ENCODE measurements around the gene C20orf204. TPM values are rescaled to one million over a fixed set of nuclear protein-coding genes. Genes with fewer than 3 reads are reported as not detected.

Gene C20orf204
- total RNA-seq, 1 donor from 2014 or later = under 0.01 TPM

DNA sequence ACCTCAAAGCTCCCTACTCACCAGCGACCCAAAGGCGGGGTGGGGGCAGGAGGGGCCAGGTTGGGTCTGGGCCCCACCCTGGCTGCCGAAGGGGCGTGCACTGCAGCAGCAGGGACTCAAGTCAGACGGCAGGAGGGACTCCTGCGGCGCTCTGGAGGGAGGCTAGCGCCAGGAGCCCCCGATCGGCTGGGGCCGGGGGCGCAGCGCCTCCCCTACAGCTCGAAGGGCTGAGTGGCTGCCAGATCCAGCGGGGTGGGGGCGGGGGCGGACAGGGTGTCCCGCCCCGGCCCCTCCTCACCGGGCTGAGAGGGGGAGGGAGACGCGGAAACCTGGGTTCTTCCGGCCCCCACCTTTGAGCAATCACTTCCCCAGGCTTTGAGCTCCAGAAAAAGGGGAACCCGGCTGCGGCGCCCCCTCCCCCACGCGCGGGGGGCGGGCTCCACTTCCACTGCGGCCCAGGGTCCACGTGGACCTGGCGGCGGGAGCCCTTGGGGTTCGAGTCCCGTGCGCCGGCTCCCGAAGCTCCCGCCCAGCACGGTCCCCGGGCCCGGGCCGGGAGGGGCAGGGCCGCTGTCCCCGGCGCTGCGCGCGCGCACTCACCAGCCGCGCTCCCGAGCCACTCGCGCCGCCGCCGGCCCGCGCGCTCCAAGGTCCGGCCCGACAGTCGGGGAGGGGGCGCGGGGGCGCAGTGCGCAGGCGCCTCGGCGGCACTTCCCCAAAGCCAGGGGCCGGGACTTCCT, 43.5 kb downstream of the C20orf204 start, which contains the start of gene RGS19:
Gene RGS19 (minus strand): TSS at position 246 of the 740 bp plus-strand sequence. CDS start 2,632 bp downstream, outside the sequence.
- no peak for DNase-seq (ENCODE audit: low read depth)
- H3K4me3 ChIP-seq (ENCODE audit: low read depth, low read length) = peak within 1 kb of the TSS; percentile 67

DNA sequence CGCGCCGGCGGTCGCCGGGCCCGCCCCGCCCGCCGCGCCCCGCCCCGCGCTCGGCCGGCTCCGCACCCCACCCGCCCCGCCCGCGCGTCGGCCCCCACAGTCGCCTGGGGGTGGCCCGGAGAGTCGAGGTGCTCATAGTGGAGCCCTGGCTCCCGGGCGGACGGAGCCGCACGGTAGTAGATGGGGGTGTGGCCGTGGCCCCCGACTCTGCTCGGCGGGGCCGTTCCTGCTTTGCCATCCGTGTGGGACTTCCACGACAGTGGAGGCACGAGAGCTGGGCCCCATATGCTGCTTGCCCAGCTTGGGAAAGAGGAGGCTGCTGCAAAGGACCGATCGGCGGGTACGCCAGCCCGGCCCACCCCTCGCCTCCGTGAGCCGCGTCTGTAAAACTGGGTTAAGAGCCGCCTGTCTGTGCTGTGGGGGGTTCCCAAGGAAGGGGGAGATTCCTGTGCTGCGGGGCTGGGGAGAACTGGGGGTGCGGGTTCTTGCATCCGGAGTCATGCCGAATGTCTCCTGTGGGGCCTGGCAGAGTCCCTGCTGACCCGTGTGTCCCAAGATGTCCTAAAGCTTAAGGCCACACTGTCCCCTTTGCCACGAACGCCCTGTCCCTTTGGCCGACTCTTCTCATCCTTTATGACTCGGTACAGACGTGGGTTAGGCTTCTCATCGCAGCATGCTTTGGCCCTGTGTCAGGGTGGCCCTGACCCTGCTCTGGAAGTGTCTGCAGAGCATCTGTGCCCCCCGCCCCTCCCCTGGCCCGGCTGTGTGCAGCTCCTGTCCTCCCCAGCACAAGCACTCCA, 44.2 kb downstream of the C20orf204 start, which contains the start of gene OPRL1:
Gene OPRL1 (plus strand): TSS at position 70 of the 800 bp plus-strand sequence. CDS start 12,639 bp downstream, outside the sequence.
- DNase-seq (ENCODE audit: low read depth) = no peak
- peak within 1 kb of the TSS; percentile 67 for H3K4me3 ChIP-seq (ENCODE audit: low read depth, low read length)
- TF ChIP-seq, protein P1, sequence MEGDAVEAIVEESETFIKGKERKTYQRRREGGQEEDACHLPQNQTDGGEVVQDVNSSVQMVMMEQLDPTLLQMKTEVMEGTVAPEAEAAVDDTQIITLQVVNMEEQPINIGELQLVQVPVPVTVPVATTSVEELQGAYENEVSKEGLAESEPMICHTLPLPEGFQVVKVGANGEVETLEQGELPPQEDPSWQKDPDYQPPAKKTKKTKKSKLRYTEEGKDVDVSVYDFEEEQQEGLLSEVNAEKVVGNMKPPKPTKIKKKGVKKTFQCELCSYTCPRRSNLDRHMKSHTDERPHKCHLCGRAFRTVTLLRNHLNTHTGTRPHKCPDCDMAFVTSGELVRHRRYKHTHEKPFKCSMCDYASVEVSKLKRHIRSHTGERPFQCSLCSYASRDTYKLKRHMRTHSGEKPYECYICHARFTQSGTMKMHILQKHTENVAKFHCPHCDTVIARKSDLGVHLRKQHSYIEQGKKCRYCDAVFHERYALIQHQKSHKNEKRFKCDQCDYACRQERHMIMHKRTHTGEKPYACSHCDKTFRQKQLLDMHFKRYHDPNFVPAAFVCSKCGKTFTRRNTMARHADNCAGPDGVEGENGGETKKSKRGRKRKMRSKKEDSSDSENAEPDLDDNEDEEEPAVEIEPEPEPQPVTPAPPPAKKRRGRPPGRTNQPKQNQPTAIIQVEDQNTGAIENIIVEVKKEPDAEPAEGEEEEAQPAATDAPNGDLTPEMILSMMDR (conservative IDR thresholded peaks at IDR 0.05; ENCODE audit: low read depth, low read length) = no peak

More for the DNA sequence above, 43.5 kb downstream of the C20orf204 start, which contains the start of gene RGS19:
- TF ChIP-seq, protein P1 (conservative IDR thresholded peaks at IDR 0.05; ENCODE audit: low read depth, low read length) = no peak

DNA sequence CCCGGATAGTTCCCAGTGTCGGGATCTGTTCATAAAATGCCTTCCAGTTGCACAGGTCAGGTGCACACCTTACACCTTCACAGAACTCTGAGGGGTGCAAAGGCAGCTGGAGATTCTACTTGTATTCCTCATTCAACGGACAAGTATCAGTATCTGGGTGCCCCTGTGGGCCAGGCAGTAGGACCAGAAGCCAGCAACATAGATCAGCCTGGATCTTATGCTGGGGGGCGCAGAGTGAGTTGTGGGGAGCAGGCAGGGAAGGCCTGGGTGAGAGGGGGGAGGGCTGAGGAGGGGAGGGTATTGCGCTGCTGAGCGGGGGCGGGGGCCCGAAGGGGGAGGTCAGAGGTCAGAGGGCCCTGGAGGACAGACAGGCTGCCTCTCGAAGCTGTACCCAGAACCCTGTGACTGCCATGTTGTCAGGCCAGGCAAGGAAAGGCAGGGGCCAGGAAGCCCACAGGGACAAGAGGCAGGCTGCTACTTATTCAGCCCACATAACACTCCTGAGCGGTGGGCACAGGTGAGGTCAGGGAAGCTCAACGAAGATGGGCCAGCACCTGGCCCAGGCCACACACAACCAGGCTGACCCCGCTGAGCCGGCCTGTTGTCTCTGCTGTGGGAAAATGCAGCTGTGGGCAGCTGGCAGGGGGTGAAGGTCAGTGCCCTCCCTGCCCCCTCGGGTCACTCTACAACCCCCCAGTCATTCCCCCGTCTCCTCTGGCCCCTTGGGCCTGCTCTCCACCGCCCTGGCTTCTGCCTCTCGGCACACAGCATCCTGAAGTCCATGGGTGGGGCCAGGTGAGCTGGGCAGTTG, 45.0 kb downstream of the C20orf204 start:
- H3K4me3 ChIP-seq (ENCODE audit: low read depth, low read length) = no peak overlapping the region
- TF ChIP-seq, protein P1 (conservative IDR thresholded peaks at IDR 0.05; ENCODE audit: low read depth, low read length) = no peak
- no peak for DNase-seq (ENCODE audit: low read depth)

DNA sequence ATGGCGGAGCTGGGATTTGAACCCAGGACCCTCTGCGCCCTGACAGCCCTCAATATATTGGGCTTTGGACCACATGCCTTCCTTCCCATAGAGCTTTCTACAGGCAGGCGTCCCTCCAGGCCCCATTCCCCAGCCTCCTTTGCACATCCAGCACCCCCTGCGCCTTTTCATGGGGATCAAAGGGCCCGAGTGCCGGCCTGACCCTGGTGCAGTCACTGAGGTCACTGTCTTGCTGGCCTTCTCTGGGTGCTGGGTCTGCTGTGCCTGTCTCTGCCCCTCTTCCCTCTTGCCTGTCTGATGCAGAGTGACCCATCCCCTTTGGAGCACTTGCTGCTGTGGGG, 45.6 kb downstream of the C20orf204 start:
- H3K4me3 ChIP-seq (ENCODE audit: low read depth, low read length) = no peak overlapping the region
- TF ChIP-seq, protein P1 (conservative IDR thresholded peaks at IDR 0.05; ENCODE audit: low read depth, low read length) = no peak
- no peak for DNase-seq (ENCODE audit: low read depth)

GRCh38 chr20:64082126-64082731, 46.2 kb downstream of the C20orf204 start:
- no peak overlapping the region for H3K4me3 ChIP-seq (ENCODE audit: low read depth, low read length)
- DNase-seq (ENCODE audit: low read depth) = no peak
- TF ChIP-seq, protein P1 (conservative IDR thresholded peaks at IDR 0.05; ENCODE audit: low read depth, low read length) = no peak

DNA sequence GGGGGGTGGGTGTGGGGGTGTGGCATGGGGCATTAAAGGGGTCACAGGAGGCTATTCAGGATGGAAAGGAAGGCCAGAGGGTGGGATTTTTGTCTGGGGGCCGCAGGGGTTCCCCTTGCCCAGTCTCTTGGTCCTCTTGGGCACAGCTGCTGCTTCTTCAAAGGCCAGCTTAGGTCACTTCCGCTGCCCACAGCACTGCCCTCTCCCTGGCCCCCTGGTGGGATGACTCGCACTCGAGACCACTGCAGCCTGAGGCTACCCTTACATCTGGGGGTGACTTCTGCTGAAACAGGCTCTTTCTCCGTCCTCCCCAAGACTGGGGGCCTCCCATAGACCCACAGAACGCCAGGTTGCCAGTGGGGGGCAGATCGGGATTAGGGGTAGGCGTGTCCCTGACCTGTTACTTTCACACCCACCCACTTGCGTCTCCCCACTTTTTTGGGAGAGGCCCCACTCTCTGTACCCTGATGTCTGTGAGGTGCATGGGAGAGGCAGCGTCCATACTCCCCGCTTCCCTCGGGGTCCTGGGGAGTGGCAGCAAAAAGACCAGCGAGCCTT, 46.9 kb downstream of the C20orf204 start:
- no peak overlapping the region for H3K4me3 ChIP-seq (ENCODE audit: low read depth, low read length)
- TF ChIP-seq, protein P1 (conservative IDR thresholded peaks at IDR 0.05; ENCODE audit: low read depth, low read length) = no peak
- DNase-seq (ENCODE audit: low read depth) = no peak
